Vagina (tissue), 2 donors: ENCODE data around the gene ARHGAP32.

Source experiments
- CTCF ChIP-seq, 3 experiments: fragments of 450-650 bp in 2 of 3; fragments of 200-600 bp in 1 of 3; sonication (generic) in 1 of 3; IDR thresholded peaks; one replicate each; pipeline ENCODE4 v1.5.1; 2017 to 2019; ENCODE audit warnings: antibody characterized with exemption in 3 of 3, mild to moderate bottlenecking in 2 of 3, moderate library complexity in 2 of 3
- POLR2A ChIP-seq, 2 donors: fragments of 450-650 bp; IDR thresholded peaks; one replicate each; pipeline ENCODE4 v1.6.1; 2017; ENCODE audit warnings: antibody characterized with exemption in 2 of 2, mild to moderate bottlenecking in 2 of 2, moderate library complexity in 2 of 2

DNA sequence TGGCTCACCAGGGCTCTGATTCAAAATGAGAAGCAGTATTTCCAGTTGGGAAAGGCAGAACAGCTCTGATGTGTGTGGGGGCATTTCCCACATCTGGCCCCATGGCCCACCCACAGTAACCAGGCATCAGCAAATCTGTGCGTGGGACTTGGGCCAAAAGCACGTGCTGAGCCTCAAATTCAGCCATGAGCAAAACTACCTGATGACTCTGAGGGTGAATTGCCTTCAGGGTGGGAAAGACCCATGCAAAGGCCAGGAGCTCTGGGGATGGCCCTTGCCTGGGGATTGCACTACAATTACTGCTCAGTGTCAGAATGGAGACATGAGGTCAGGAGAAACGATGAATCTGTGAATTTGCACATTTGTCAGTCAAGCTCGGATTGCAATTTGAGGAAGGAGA is 270.3 kb downstream of the ARHGAP32 start:
- no peak for TF ChIP-seq CTCF (IDR thresholded peaks at IDR 0.05)
- no peak for TF ChIP-seq POLR2A (IDR thresholded peaks at IDR 0.05)
